WI38 (cell line): Measurements from ENCODE around the gene EXOC4.

Experiments
- H3K4me3 ChIP-seq: 2 replicates; pipeline ENCODE4 v1.5.1; 2011; ENCODE audit warnings: low read depth, mild to moderate bottlenecking, control low read depth, low read length
- CTCF ChIP-seq: IDR thresholded peaks from 2 replicates; pipeline ENCODE4 v1.5.1; 2012; ENCODE audit warnings: low read depth, mild to moderate bottlenecking, control low read depth, low read length

Gene EXOC4

GRCh38 chr7:133662830-133663229 lies 410.0 kb downstream of the EXOC4 start:
- no peak for TF ChIP-seq CTCF
- H3K4me3 ChIP-seq: no peak overlapping the region

GRCh38 chr7:133664528-133664927 lies 411.6 kb downstream of the EXOC4 start:
- TF ChIP-seq CTCF: no peak
- H3K4me3 ChIP-seq: no peak overlapping the region

- H3K4me3 ChIP-seq: no peak overlapping the region
Observed at GRCh38 chr7:133668296-133669060, 415.6 kb downstream of the EXOC4 start.

GRCh38 chr7:133669061-133669455 lies 416.2 kb downstream of the EXOC4 start:
- TF ChIP-seq CTCF: no peak
- H3K4me3 ChIP-seq: no peak overlapping the region

More at GRCh38 chr7:133668296-133669060, 415.6 kb downstream of the EXOC4 start:
- TF ChIP-seq CTCF: no peak

GRCh38 chr7:133670250-133670649 lies 417.4 kb downstream of the EXOC4 start:
- no peak overlapping the region for H3K4me3 ChIP-seq
- TF ChIP-seq CTCF: no peak

GRCh38 chr7:133672866-133673265 lies 420.0 kb downstream of the EXOC4 start:
- no peak overlapping the region for H3K4me3 ChIP-seq
- no peak for TF ChIP-seq CTCF

- no peak for TF ChIP-seq CTCF
- no peak overlapping the region for H3K4me3 ChIP-seq
Observed at GRCh38 chr7:133674079-133674763, 421.3 kb downstream of the EXOC4 start.
